Measurements from ENCODE around the gene MAEA. TPM values are rescaled to one million over a fixed set of nuclear protein-coding genes. Genes with fewer than 3 reads are reported as not detected.

The MAEA gene
- total and polyA plus RNA-seq, 10 of the 15 experiments (the other 5 are each of a cell fraction or from before 2014, with no cell fraction given): 3.6 to 67.1 (median 54.6) TPM

- no peak for FAIRE-seq
- Histone ChIP-seq H3K4me2 (ENCODE audit: control insufficient read depth, insufficient read depth) (no peak overlapping the region), H3K36me3 (ENCODE audit: control insufficient read depth in 2 of 2, insufficient read depth in 2 of 2, low read length in 1 of 2) (no peaks in the 10 kb centered on the region; a peak in 2 of 4 replicates), H3K4me3 (no peak overlapping the region), H3K9me3 (replicated peaks; ENCODE audit: control insufficient read depth, insufficient read depth, low read length) (no peaks in the 10 kb centered on the region), H3K27me3 (replicated peaks in 1 of 2; ENCODE audit: control insufficient read depth in 2 of 2, insufficient read depth in 2 of 2, low read length in 1 of 2) (no peaks in the 10 kb centered on the region), H3K79me2 (ENCODE audit: control insufficient read depth, insufficient read depth, low read length) (no peaks in the 10 kb centered on the region), H2AFZ (ENCODE audit: control insufficient read depth, low read depth, low read length) (no peak overlapping the region), H3K9ac (ENCODE audit: control insufficient read depth, insufficient read depth, low read length) (no peak overlapping the region), H3K27ac (ENCODE audit: control insufficient read depth, insufficient read depth) (no peak overlapping the region), H4K20me1 (ENCODE audit: control insufficient read depth, insufficient read depth) (no peaks in the 10 kb centered on the region), H3K4me1 (ENCODE audit: control insufficient read depth, insufficient read depth, low read length) (no peaks in the 10 kb centered on the region)
- BruUV-seq (replicated peaks): no TSS peak
- no peak for ATAC-seq
- intact Hi-C loops (cut with micrococcal nuclease; ENCODE audit: unreplicated experiment) (no loop called here), in situ Hi-C loops (cut with MboI) (no loop called here)
- TF ChIP-seq ESRRA (IDR thresholded peaks at IDR 0.05; ENCODE audit: low read length): no peak
- TF ChIP-seq SMAD5 (IDR thresholded peaks at IDR 0.05; ENCODE audit: low read depth): no peak
- TF ChIP-seq MEF2B (IDR thresholded peaks at IDR 0.05; ENCODE audit: partially characterized antibody, poor library complexity, severe bottlenecking): no peak
- no peak for TF ChIP-seq RELA (IDR thresholded peaks at IDR 0.05; ENCODE audit: borderline replicate concordance, partially characterized antibody)
- TF ChIP-seq NBN (IDR thresholded peaks at IDR 0.05): no peak
- no peak for TF ChIP-seq SMC3 (IDR thresholded peaks at IDR 0.05; ENCODE audit: borderline replicate concordance, low read length)
- TF ChIP-seq SRF (IDR thresholded peaks at IDR 0.05; ENCODE audit: low read depth in 2 of 2, low read length in 2 of 2): no peak
- DNase-seq (ENCODE audit: low read depth, low spot score): no peak
- SMC1A ChIA-PET (ENCODE audit: uncharacterized antibody, unreplicated experiment): no interaction called here
- RAD21 ChIA-PET (ENCODE audit: unreplicated experiment): no interaction called here
- POLR2A ChIA-PET: no interaction called here
- 88% methylated on average over 19 of the region's 19 CpGs for WGBS (ENCODE audit: insufficient coverage, insufficient replicate concordance, low lambda C conversion rate, missing lambda C conversion rate)
- CTCF ChIA-PET: no interaction called here
These were observed 88.0 kb downstream of the MAEA start for GRCh38 chr4:1377606-1378261.

- H3K27ac ChIP-seq (ENCODE audit: control insufficient read depth, insufficient read depth): no peak overlapping the region
- in situ Hi-C loops (cut with MboI) (no loop called here), intact Hi-C loops (cut with micrococcal nuclease; ENCODE audit: unreplicated experiment) (no loop called here)
- no peak for ATAC-seq
- CTCF ChIA-PET: no interaction called here
- H3K9ac ChIP-seq (ENCODE audit: control insufficient read depth, insufficient read depth, low read length): no peak overlapping the region
- SMC1A ChIA-PET (ENCODE audit: uncharacterized antibody, unreplicated experiment): no interaction called here
- no TSS peak for BruUV-seq (replicated peaks)
- 69% methylated on average over 30 of the region's 30 CpGs for WGBS (ENCODE audit: insufficient coverage, insufficient replicate concordance, low lambda C conversion rate, missing lambda C conversion rate)
- H4K20me1 ChIP-seq (ENCODE audit: control insufficient read depth, insufficient read depth): no peaks in the 10 kb centered on the region
- no peaks in the 10 kb centered on the region; a peak in 2 of 4 replicates for H3K36me3 ChIP-seq (ENCODE audit: control insufficient read depth in 2 of 2, insufficient read depth in 2 of 2, low read length in 1 of 2)
- no peaks in the 10 kb centered on the region for H3K4me1 ChIP-seq (ENCODE audit: control insufficient read depth, insufficient read depth, low read length)
- FAIRE-seq: no peak
- RAD21 ChIA-PET (ENCODE audit: unreplicated experiment): no interaction called here
- H3K79me2 ChIP-seq (ENCODE audit: control insufficient read depth, insufficient read depth, low read length): no peaks in the 10 kb centered on the region
- DNase-seq (ENCODE audit: low read depth, low spot score): no peak
- no peak overlapping the region for H3K4me3 ChIP-seq
- POLR2A ChIA-PET: no interaction called here
- no peaks in the 10 kb centered on the region for H3K27me3 ChIP-seq (replicated peaks in 1 of 2; ENCODE audit: control insufficient read depth in 2 of 2, insufficient read depth in 2 of 2, low read length in 1 of 2)
- H2AFZ ChIP-seq (ENCODE audit: control insufficient read depth, low read depth, low read length): no peak overlapping the region
- H3K9me3 ChIP-seq (replicated peaks; ENCODE audit: control insufficient read depth, insufficient read depth, low read length): no peaks in the 10 kb centered on the region
- H3K4me2 ChIP-seq (ENCODE audit: control insufficient read depth, insufficient read depth): no peak overlapping the region
- TF ChIP-seq PAX5 (IDR thresholded peaks at IDR 0.05; ENCODE audit: borderline replicate concordance, low read depth, low read length) (no peak), IKZF2 (IDR thresholded peaks at IDR 0.05) (no peak), NKRF (conservative IDR thresholded peaks at IDR 0.05) (no peak), NR2C2 (IDR thresholded peaks at IDR 0.05; ENCODE audit: borderline replicate concordance, control insufficient read depth, insufficient read length, low read depth) (no peak), IKZF1 (conservative IDR thresholded peaks at IDR 0.05) (no peak), POLR2AphosphoS5 (IDR thresholded peaks at IDR 0.05; ENCODE audit: low read length) (no peak)
These were observed 89.0 kb downstream of the MAEA start for GRCh38 chr4:1378559-1379231.

Data from GM12878 (cell line).